HG03280 (cell line): ENCODE results near the gene TMEM269.

Source experiments
- ATAC-seq: cut with Tn5 transposase; IDR thresholded peaks from one replicate; pipeline ENCODE4 v1.9.1; 2021; ENCODE audit warnings: mild to moderate bottlenecking, moderate library complexity; ENCODE audit not compliant: unreplicated experiment

The TMEM269 gene

DNA sequence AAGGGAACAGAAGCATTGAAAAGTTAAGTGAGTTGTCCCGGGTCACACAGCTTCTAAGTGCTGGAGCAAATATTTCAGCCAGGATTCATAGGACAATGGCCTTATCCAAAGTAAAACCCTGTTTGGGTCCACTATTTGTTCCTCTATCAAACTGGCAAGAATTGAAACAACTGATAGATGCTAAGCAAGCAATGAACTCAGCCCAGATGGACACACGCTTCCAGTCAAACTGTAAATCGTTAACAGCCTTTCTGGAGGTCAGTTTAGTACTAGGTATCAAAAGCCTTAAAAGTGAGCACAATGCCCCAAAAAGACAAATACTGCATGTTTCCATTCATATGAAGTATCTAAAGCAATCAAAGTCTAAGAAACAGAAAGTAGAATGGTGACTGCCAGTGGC lies 33.2 kb downstream of the TMEM269 start:
- no peak for ATAC-seq

DNA sequence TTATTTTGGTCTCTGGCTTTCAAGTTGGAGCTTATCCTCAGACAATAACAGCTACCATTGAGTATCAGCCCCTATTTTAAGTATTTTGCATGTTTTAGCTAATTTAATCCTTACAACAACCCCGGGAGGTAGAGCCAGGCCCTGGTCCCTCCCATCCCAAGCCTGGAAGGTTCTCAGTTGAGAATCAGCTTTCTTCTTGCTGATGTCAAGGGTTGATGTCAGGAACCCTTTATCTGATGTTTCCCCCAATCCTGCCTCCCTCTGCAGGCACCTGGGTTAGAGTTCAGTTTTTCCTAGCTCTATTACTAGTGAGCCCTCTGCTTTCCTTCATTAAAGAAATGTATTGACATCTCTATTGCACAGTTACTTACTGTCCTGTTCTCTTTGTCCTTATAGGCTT lies 36.0 kb downstream of the TMEM269 start:
- no peak for ATAC-seq

DNA sequence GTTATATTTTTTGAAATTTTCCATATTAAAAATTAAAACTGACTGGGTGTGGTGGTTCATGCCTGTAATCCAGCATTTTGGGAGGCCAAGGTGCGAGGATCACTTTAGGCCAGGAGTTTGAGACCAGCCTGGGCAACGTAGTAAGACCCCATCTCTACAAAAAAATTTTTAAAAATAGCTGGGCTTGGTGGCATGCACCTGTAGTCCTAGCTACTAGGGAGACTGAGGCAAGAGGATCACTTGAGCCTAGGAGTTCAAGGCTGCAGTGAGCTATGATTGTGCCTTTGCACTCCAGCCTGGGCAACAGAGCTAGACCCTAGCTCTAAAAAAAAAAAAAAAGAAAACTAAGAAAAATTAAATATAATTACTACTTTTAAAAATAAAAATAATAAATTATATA lies 36.9 kb downstream of the TMEM269 start:
- no peak for ATAC-seq

DNA sequence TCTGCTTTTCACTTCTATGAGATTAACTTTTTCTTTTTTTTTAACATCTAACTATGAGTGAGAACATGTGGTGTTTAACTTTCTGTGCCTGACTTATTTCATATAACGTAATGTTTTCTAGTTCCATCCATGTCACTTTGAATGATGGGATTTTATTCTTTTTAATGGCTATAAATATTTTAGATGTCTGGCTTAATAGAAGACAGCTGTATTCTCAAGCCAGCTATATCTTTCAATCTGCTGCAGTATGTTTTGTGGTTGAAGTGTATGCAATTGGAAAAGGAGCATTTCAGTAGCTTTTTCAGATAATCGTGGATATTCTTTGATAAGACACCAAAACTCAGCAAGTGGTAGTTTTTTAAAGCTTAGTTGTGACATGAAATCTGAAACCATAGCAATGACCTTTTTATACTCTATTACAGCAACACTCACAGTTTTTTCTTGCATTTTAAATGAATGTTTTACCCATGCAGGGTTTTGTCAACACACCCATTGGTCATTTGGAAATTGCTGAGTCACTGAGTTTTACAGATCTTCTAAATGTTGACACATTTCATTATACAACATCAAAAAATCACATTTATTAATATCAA lies 38.1 kb downstream of the TMEM269 start:
- ATAC-seq = no peak

DNA sequence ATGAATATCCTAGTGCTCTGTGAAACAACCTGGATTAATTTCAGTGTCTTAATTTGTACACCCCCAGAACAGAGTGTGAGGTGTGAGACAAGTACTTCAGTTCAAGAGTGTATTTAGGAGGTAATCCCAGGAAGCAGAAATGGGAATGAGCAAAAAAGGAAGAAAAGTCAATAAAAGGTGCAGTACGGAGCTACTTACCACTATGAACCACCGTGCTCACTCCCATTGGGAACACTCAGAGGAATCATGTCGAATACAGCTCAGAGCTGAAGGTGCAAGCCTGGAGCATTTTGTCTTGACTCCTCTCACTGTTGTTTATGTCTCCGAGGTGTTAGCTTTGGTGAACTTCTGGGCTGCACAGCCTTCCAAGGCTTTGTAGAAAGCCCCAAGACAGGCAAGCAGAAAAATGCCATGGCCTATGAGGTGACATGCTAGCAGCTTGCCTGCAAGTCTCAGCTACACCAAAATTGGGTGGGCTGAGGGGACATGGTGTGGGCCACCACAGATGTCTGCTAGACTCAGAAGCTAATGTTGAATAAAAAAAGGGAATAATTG lies 39.8 kb downstream of the TMEM269 start:
- no peak for ATAC-seq

DNA sequence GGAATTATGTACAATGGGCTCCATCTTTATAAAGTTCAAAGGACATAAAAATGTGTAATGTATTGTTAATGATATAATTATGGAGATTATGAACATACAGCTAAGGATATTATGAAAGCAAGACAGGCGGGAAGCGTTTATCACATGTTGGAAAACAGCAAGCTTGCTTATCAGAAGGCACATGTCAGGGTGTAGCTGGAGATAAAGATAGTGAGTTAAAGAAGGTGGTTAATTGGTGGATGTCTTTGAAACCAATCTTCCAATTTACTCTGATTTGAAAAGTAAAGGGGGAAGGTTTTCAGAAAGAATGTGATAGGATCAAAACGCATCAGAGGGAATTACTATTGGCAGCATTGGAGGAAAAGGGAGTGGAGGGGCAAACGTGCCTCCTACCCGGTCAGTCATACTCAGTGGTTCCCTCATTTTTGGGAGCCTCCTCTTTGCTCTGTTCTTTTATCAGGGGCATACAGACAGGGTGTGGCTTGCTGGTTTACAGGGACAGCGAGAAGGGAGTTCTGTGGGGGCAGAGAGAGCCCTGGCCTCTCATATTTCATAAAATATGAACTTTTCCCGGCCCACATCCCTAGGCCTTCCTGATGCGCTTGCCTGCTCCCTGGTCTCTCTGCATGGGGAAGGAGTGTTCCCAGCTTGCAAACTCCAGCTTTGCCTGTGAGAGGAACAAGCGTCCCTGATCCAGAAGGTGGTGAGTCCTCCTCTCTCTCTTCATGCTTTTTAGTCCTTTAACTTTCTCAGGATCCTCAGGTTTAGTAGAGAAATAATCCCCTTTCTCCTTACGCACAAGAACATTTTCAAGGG lies 40.5 kb downstream of the TMEM269 start:
- ATAC-seq = no peak

DNA sequence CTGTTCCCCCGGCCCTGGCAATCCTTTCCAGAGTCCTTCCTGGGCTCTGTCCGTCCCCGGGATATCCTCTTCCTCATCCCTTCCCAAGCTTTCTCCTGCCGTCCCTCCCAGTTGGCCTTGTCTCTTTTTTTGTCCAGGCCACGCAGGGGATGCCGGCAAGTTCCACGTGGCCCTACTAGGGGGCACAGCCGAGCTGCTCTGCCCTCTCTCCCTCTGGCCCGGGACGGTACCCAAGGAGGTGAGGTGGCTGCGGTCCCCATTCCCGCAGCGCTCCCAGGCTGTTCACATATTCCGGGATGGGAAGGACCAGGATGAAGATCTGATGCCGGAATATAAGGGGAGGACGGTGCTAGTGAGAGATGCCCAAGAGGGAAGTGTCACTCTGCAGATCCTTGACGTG lies 45.8 kb downstream of the TMEM269 start:
- no peak for ATAC-seq

DNA sequence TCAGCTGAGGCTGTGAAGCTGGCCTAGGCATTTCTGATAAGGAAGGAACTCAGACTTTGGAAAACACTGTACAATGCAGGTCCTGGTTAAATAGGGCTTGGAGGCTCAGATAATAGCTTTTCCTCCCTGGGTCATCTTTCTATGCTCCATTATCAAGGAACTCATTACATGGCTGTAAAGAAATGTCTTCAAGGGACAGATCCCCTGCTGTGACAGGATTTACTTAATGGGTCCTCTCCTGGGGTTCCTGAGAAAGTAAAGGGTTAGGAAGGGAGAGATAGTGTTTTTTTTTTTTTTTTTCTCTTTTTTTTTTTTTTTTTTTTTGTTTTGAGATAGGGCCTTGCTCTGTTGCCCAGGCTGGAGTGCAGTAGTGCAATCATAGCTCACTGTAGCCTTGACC lies 46.5 kb downstream of the TMEM269 start:
- no peak for ATAC-seq

DNA sequence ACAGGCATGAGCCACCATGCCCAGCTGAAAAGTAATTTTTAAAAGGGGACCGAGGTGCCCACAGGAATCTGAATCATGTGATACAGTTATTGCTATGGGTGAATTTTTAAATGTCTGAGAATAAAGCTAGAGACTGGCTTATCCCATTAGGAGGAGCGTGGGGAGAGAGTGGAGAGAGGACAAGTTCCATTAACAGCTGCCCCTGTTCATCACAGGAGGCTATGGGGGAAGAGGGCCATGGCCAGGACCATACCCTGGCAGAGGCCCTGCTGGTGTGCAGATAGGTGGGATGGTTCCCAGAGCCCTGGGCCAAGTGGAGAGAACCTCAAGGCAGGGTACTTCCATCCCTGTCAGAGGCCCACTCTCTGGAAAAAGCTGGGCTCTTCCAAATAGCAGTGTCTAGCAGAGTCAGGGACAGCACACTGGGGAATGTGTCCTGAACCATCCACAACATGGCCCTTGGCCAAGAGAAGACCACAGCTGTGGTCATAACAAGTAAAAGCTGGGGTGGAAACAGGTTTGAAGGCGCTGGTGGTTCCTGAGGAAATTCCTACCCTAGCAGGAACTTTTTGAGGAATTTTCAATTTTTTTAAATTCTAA lies 48.0 kb downstream of the TMEM269 start:
- no peak for ATAC-seq

DNA sequence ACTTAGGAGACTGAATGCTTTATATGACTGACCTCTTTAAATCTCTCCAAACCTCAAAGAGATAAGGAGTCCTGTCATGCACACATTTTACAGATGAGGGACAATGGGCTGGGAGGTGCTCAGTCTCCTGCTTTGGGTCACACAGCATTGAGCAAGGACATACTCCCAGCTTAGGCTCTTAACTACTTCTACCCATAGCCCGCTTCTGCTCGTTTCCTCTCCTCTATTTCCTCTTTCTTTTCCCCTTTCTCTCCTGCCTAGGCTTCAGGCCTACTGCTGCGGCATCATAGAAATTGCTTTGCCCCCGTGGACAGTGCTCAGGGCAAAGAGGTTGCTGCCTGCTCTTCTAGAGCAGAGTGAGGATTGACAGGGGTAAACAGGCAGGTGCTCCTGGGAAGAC lies 49.2 kb downstream of the TMEM269 start:
- no peak for ATAC-seq

DNA sequence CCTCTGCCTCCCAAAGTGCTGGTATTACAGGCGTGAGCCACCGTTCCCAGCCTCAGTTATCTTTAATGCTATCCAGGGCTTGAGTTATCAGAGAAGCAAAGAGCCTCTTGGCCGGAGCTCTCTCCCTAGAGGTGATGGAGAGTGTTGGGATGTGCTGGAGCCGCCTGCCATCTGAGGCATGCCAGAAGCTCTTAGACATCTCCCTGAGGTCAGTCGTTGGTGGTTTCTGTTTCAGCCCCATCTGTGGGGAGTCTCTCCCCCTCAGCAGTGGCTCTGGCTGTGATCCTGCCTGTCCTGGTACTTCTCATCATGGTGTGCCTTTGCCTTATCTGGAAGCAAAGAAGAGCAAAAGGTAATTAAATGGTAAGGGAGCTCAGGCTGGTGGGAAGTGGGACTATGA lies 50.0 kb downstream of the TMEM269 start:
- ATAC-seq = no peak

DNA sequence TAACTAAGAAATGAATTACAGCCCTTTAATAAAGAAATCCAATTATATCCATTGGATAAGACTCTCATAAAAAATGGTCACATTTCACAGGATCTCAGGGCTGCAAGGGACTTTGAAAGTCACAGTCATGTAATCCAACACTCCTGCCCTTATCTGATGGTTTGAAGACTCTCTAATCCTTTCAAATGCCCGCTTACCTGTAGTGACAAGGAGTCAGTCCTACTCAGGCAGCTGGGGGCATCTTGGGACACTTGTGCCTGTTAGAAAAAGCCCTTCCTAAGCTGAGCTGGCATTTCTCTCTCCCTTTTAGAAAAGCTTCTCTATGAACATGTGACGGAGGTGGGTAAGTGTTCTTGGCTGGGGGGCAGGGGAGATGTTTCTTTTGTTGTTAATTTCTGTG lies 50.6 kb downstream of the TMEM269 start:
- ATAC-seq = no peak

DNA sequence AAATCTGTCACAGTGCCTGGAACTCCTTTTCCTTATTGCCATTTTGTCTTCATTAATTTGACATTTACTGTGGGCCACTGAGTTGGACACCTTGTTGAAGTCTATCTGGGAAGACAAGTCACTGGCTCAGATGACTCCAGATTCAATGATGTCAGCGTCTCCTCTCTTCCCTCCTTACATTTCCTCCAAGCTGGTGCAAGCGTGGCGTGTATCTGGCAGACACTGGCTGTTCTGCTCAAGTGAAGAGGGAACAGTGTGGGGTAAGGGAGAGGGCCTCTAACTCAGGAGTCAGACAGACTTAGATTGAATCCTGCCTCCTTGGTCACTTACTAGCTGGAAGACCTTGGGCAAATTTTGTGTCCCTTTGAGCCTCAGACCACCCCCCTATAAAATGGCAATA lies 52.9 kb downstream of the TMEM269 start:
- ATAC-seq = no peak

DNA sequence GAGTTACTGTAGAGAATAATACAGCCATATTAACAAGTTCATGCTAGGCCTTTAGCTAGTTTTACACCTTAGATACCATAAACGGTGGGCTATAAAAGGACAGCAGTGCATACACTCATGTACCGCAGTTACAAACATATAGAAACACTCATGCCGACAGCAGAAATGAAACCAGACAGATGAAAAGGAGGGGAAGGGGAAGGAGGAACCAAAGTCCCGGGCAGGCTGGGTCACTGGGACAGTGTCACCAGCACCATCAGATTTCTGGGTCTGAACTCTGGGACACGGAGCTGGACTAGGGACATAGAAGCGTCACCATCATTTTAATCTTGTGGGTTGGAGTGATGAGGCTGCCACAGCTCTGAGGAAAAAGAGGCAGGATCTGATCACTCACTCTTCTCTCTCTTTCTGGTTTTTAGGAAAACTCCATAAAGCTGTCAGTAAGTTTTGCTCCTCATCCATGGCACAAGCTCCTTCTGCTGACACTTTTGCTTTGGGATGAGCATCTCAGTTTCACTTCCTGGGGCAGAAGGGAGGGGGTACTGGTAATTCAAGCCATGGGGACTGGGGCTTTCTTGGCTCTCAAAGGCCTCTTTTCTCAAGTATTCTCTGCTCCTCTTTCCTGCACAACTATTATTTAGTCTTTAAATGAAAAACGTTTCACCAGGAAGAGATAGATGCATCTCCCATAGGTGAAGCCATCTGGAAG lies 53.8 kb downstream of the TMEM269 start:
- no peak for ATAC-seq

DNA sequence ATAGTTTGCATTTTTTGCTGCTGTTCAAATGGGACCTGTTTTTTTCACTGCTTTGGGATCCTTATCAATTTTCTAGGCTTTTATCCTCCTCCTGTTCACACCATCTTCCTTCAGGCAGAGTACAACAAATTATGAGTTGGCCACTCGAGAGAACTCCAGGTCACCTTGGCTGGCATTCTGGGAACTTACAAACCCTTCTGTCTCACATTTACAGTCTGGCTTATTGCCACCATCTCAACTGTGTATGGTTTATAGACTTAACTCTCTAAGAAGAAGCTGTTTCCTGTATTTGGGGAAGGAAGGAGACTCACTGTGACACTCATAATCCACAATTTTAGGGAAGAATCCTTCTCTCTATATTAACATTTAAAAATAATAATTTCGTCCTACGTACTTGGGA lies 56.2 kb downstream of the TMEM269 start:
- ATAC-seq = no peak

DNA sequence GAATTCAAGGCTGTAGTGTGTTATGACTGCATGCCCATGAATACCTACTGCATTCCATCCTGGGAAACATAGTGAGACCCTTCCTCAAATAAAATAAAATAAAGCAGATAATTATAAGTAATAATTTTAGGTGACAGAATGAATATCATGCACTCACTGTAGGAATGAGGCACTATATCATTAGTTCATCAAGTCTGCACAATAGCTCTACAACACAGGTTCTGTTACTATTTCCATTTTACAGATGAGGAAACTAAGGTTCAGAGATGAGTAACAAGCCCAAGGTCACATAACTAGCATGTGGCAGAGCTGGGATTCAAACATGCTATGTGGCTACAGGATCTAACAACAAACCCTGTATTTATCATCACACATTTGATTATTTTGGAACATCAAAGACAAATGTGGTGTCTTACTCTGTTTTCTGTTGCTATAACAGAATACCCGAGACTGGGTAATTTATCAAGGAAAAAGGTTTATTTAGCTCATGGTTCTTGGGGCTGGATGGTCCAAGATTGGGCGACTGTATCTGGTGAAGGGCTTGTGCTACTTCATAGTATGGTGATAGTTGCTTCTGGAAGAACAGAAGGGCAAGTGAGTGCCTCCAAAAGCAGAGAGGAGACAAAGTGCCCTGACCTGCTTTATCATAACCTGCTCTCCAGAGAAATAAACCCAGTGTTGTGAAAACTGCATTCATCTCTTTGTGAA lies 56.8 kb downstream of the TMEM269 start:
- ATAC-seq = no peak

DNA sequence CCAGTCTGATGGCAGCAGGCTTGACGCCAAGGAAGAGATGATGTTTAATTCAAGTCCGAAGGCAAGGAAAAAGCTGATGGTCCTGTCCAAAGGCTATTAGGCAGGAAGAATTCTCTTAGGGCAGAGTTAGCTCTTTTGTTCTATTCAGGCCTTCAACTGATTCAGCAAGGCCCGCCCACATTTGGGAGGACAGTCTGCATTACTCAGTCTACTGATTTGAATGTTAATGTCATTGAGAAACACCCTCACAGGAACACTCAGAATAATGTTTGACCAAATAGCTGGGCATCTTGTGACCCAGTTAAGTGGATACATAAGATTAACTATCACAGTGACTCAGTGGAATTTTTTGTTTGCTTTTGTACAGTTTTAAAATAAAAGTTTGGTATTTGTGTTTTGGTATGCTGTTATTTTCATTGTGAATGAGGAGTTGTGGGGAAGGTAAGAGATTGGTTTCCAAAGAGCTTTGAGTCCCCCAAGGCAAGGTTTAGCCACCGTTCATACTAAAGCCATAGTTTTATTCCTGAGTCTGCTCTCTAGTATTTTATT lies 59.9 kb downstream of the TMEM269 start:
- ATAC-seq = no peak

DNA sequence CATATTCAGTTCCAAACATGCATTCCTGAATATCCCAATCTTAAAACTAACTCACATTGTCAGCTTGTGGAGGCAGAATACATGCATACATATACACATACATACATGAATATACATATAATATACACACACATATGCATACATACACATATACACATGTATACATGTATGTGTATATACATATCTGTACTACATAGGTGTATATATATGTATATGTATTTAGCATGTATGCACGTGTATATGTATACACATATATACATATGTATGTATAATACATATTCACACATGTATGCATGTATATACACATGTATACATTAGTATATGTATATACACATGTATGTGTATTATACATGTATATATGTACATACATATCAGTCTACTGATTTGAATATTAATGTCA lies 60.4 kb downstream of the TMEM269 start:
- no peak for ATAC-seq

DNA sequence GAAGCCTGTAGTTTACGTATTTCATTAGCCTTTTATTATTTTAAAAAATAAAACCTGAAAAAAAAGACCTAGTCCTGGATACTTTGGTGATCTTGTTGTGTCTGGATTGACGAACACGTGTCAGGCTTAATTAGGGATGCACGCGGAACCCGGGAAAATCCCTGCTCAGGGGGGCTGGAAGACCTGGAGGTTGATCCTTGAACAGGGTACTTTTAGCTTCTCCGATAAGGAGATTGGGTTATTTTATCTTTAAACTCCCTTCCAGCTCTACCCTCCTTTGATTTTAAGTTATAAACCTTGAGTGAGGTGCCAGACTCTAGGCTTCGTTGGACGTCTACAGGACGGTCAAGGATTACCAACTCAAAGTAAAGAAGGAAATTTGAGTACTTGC lies 61.1 kb downstream of the TMEM269 start:
- peak; percentile 4 for ATAC-seq

DNA sequence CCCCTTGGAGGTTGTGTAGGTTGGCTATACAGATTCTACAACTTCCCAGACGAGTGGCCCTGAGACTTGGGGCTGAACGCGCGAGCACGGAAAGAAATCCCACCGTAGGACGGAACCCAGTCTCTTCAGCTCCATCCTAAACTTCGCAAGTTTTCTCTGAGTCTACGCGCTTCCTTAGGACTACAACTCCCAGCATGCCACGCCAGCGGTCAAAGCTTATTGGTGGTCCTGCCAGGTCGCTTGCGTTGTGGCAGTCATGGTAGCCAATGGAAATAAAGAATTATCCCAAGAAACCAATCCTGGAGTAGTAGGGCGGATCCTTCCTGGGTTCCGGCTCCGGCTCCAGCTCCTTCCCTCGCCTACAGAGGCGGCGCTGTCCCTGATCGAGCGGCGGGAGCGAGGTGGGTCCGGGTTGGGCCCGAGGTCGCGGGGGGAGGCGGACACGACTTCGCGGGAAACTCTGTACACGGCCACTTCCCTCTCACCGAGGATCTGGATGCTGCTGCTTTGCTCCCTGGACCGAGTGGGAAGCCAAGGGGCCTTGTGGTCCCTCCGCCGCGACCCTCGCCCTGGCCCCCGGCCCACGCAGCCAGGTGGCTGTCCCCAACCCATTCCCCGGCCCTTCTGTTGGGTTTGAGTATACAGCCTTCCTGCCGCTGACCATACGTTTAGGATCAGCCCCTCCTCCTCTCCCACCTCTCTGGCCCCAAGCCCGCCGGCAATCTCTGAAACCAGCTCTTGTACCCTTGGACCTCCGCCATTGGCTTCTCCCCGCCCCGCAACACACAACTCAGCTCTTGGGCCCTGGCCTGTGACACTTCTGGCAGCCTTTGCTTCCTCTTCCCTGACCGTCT lies 61.7 kb downstream of the TMEM269 start, which contains the start of gene ZNF691:
Gene ZNF691 (plus strand): TSS at position 357 of the 854 bp plus-strand sequence. CDS start 3,046 bp downstream, outside the sequence.
- peak; percentile 95 for ATAC-seq
